ENCODE measurements around the gene LY6G5C. TPM values are rescaled to one million over a fixed set of nuclear protein-coding genes. Genes with fewer than 3 reads are reported as not detected.

The LY6G5C gene
- polyA plus RNA-seq, 3 donors, result 4.8 to 7.3 (median 5.8) TPM

GRCh38 chr6:31697555-31697954 lies 16.7 kb upstream of the LY6G5C start:
- no peak overlapping the region for H3K4me3 ChIP-seq (replicated peaks in 1 of 3; ENCODE audit: low read depth in 2 of 3, low read length in 3 of 3)
- no peak overlapping the region for H3K4me2 ChIP-seq (replicated peaks; ENCODE audit: extremely low read depth, low read length, poor library complexity, severe bottlenecking)
- peaks cover 55% of the 10 kb centered on the region for H3K79me2 ChIP-seq (ENCODE audit: insufficient read depth, low read length)
- intact Hi-C loops (cut with micrococcal nuclease), result no loop called here
- H4K20me1 ChIP-seq (ENCODE audit: insufficient read depth, low read length), result peaks cover 48% of the 10 kb centered on the region
- H3K4me1 ChIP-seq (ENCODE audit: control insufficient read depth in 1 of 2, insufficient read depth in 2 of 2, low read length in 2 of 2), result peaks cover 15 to 19% of the 10 kb centered on the region in 2 donors
- H3K36me3 ChIP-seq (replicated peaks in 1 of 2; ENCODE audit: control insufficient read depth in 1 of 2, insufficient read depth in 2 of 2, low read length in 2 of 2), result peaks cover 55 to 86% of the 10 kb centered on the region in 2 donors
- no peak for DNase-seq
- Mint-ChIP-seq H3K9me3 (no peaks in the 10 kb centered on the region), H3K4me3 (no peak overlapping the region), H3K36me3 (peaks cover 56 to 83% of the 10 kb centered on the region in 2 donors), H3K4me1 (peaks cover 23% of the 10 kb centered on the region), H3K27ac (peak overlapping the region; percentile 6 to 75 (median 43)), H3K27me3 (ENCODE audit: low read depth in 3 of 3) (no peaks in the 10 kb centered on the region)
- no peak for TF ChIP-seq CTCF (IDR thresholded peaks at IDR 0.05)
- no peak overlapping the region for H3K9ac ChIP-seq (ENCODE audit: insufficient read depth, low read length, poor library complexity, severe bottlenecking)
- no peaks in the 10 kb centered on the region for H3K9me3 ChIP-seq (replicated peaks in 1 of 2; ENCODE audit: control insufficient read depth in 1 of 2, insufficient read depth in 1 of 2, low read length in 2 of 2)
- no peak overlapping the region for H2AFZ ChIP-seq (ENCODE audit: insufficient read depth, low read depth, low read length, poor library complexity, severe bottlenecking)
- no peaks in the 10 kb centered on the region for H3K27me3 ChIP-seq (ENCODE audit: control insufficient read depth in 2 of 2, insufficient read depth in 2 of 2, low read length in 2 of 2)
- no CpG with 5 or more reads among the region's 3 CpGs for WGBS (ENCODE audit: insufficient coverage)
- H3K27ac ChIP-seq (ENCODE audit: low read depth in 1 of 2, low read length in 2 of 2), result peak overlapping the region in 1 of 2 donors; percentile 45

- intact Hi-C loops (cut with micrococcal nuclease), result no loop called here
- peaks cover 76 to 95% of the 10 kb centered on the region in 2 donors for H3K36me3 ChIP-seq (replicated peaks in 1 of 2; ENCODE audit: control insufficient read depth in 1 of 2, insufficient read depth in 2 of 2, low read length in 2 of 2)
- H3K4me3 ChIP-seq (replicated peaks in 1 of 3; ENCODE audit: low read depth in 2 of 3, low read length in 3 of 3), result no peak overlapping the region
- no peaks in the 10 kb centered on the region for H3K27me3 Mint-ChIP-seq (ENCODE audit: low read depth in 3 of 3)
- H3K4me3 Mint-ChIP-seq, result no peak overlapping the region
- H3K27me3 ChIP-seq (ENCODE audit: control insufficient read depth in 2 of 2, insufficient read depth in 2 of 2, low read length in 2 of 2), result no peaks in the 10 kb centered on the region
- peaks cover 77 to 91% of the 10 kb centered on the region in 2 donors for H3K36me3 Mint-ChIP-seq
- H3K4me1 ChIP-seq (ENCODE audit: control insufficient read depth in 1 of 2, insufficient read depth in 2 of 2, low read length in 2 of 2), result peaks cover 9 to 10% of the 10 kb centered on the region in 2 donors
- H4K20me1 ChIP-seq (ENCODE audit: insufficient read depth, low read length), result peaks cover 41% of the 10 kb centered on the region
- no peak overlapping the region for H3K27ac ChIP-seq (ENCODE audit: low read depth in 1 of 2, low read length in 2 of 2)
- peaks cover 16% of the 10 kb centered on the region for H3K79me2 ChIP-seq (ENCODE audit: insufficient read depth, low read length)
- H3K9ac ChIP-seq (ENCODE audit: insufficient read depth, low read length, poor library complexity, severe bottlenecking), result no peak overlapping the region
- WGBS (ENCODE audit: insufficient coverage), result 72% methylated on average over 2 of the region's 6 CpGs
- no peak overlapping the region for H3K4me2 ChIP-seq (replicated peaks; ENCODE audit: extremely low read depth, low read length, poor library complexity, severe bottlenecking)
- TF ChIP-seq CTCF (IDR thresholded peaks at IDR 0.05), result no peak
- no peaks in the 10 kb centered on the region for H3K9me3 ChIP-seq (replicated peaks in 1 of 2; ENCODE audit: control insufficient read depth in 1 of 2, insufficient read depth in 1 of 2, low read length in 2 of 2)
- no peak for DNase-seq
- no peak overlapping the region for H2AFZ ChIP-seq (ENCODE audit: insufficient read depth, low read depth, low read length, poor library complexity, severe bottlenecking)
- H3K27ac Mint-ChIP-seq, result no peak overlapping the region
- H3K4me1 Mint-ChIP-seq, result peaks cover 20% of the 10 kb centered on the region
- H3K9me3 Mint-ChIP-seq, result no peaks in the 10 kb centered on the region
Observed at GRCh38 chr6:31693535-31693934, 12.7 kb upstream of the LY6G5C start.

Data from CD14-positive monocyte (primary cell).